Panc1 (cell line): ENCODE measurements around the gene ZNF91. TPM values are rescaled to one million over a fixed set of nuclear protein-coding genes. Genes with fewer than 3 reads are reported as not detected.
"Not testable (repeated sequence)": the region's sequence is repeated elsewhere in the genome, so short reads cannot be mapped to it uniquely, and the experiment has no call there.

Experiments used
- ATAC-seq: fragments of 200-7000 bp; cut with Tn5 transposase; 2 replicates; pipeline ENCODE4 v1.9.1; 2020; ENCODE audit warnings: mild to moderate bottlenecking, moderate library complexity
- BruUV-seq: library from RNA; stranded (reverse); fragments of 400-500 nt; replicated peaks from 2 replicates; lab custom pipeline; 2021; lab: Mats Ljungman, UMichigan
- CTCF ChIA-PET: fragments of 300-600 bp; sonication (Branson Sonifier 250); formaldehyde crosslinking; loops from one replicate; lab custom pipeline; 2022; ENCODE audit warnings: antibody characterized with exemption; lab: Charles Lee
- POLR2A ChIA-PET: fragments of 300-600 bp; sonication (Branson Sonifier 250); formaldehyde crosslinking; loops from one replicate; lab custom pipeline; 2022; ENCODE audit warnings: antibody characterized with exemption; lab: Charles Lee
- DNase-seq: peaks from one replicate; pipeline ENCODE4 v3.0.0-alpha.2; 2010; ENCODE audit warnings: low read depth, low spot score
- H3K27ac ChIP-seq: 2 replicates; pipeline ENCODE4 v1.5.1; 2011; ENCODE audit warnings: mild to moderate bottlenecking, low read length, inconsistent platforms
- H3K27me3 ChIP-seq: fragments of 200-500 bp; sonication (Bioruptor generic); 2 replicates; pipeline ENCODE4 v1.6.0; 2014; ENCODE audit warnings: low read length, inconsistent platforms; ENCODE audit not compliant: control insufficient read depth, insufficient read depth
- H3K36me3 ChIP-seq: fragments of 200-500 bp; sonication (Bioruptor generic); 2 replicates; pipeline ENCODE4 v1.5.1; 2014; ENCODE audit warnings: inconsistent platforms, mild to moderate bottlenecking, low read length, moderate library complexity; ENCODE audit not compliant: control insufficient read depth, insufficient read depth
- H3K4me1 ChIP-seq: 2 replicates; pipeline ENCODE4 v1.5.1; 2011; ENCODE audit warnings: inconsistent platforms, mild to moderate bottlenecking, low read length, moderate library complexity; ENCODE audit not compliant: control insufficient read depth, insufficient read depth
- H3K4me3 ChIP-seq, 2 experiments: 2 replicates each; pipeline ENCODE4 v1.5.1; 2011 to 2012; ENCODE audit warnings: low read depth in 2 of 2, low read length in 2 of 2, mild to moderate bottlenecking in 2 of 2, inconsistent platforms in 1 of 2, moderate library complexity in 1 of 2
- H3K9me3 ChIP-seq: fragments of 200-500 bp; sonication (Bioruptor generic); 2 replicates; pipeline ENCODE4 v1.5.1; 2014; ENCODE audit warnings: low read depth, mild to moderate bottlenecking, inconsistent platforms, low read length, moderate library complexity; ENCODE audit not compliant: control insufficient read depth, insufficient read depth
- CTCF ChIP-seq: fragments of 450-650 bp; IDR thresholded peaks from 2 replicates; pipeline ENCODE4 v1.5.1; 2017; ENCODE audit warnings: mild to moderate bottlenecking
- POLR2AphosphoS5 ChIP-seq: IDR thresholded peaks from 2 replicates; pipeline ENCODE4 v1.6.1; 2012; ENCODE audit warnings: mild to moderate bottlenecking, low read depth, low read length, moderate library complexity
- REST ChIP-seq, 2 experiments: IDR thresholded peaks; 2 replicates each; pipeline ENCODE4 v1.6.1; 2011 to 2012; ENCODE audit warnings: low read depth in 2 of 2, control low read depth in 1 of 2, low read length in 1 of 2, mild to moderate bottlenecking in 1 of 2, moderate library complexity in 1 of 2; ENCODE audit not compliant: insufficient read depth in 1 of 2
- SIN3A ChIP-seq: IDR thresholded peaks from 2 replicates; pipeline ENCODE4 v1.6.1; 2012; ENCODE audit warnings: low read depth, mild to moderate bottlenecking, low read length, moderate library complexity, borderline replicate concordance; ENCODE audit not compliant: insufficient read depth
- TCF7L2 ChIP-seq: IDR thresholded peaks from 2 replicates; pipeline ENCODE4 v1.6.1; 2011; ENCODE audit warnings: mild to moderate bottlenecking, low read depth, low read length, inconsistent platforms
- in situ Hi-C: cut with HindIII; loops from 2 replicates; pipeline ENCODE4 v1.10.0; 2016; ENCODE audit warnings: low sequenced_read_pairs, low pct_unique_long_range_greater_than_20kb
- intact Hi-C: fragments of 100-400 bp; cut with micrococcal nuclease; formaldehyde crosslinking; loops from one replicate; pipeline ENCODE4 v1.10.0; 2022; ENCODE audit not compliant: unreplicated experiment
- total RNA-seq: library from RNA; stranded (reverse); gene quantifications from one replicate; pipeline ENCODE4 v1.2.1, GENCODE V29; 2021; ENCODE audit not compliant: unreplicated experiment

Gene ZNF91
- total RNA-seq, 1 experiment from 2014 or later = 20.6 TPM

- no peak for TF ChIP-seq POLR2AphosphoS5
- TF ChIP-seq SIN3A = no peak
- TF ChIP-seq REST (IDR thresholded peaks at IDR 0.05; ENCODE audit: insufficient read depth in 1 of 2, low read depth in 2 of 2, low read length in 1 of 2) = no peak
- TF ChIP-seq TCF7L2 = no peak
- TF ChIP-seq CTCF = no peak
- DNase-seq = no peak
- BruUV-seq = no TSS peak
- no peak overlapping the region for H3K4me3 ChIP-seq
- H3K9me3 ChIP-seq = no peaks in the 10 kb centered on the region
- in situ Hi-C loops = no loop called here
- POLR2A ChIA-PET = no interaction called here
- ATAC-seq = no peak
- H3K27ac ChIP-seq = no peak overlapping the region
- intact Hi-C loops = no loop called here
- H3K36me3 ChIP-seq = no peaks in the 10 kb centered on the region
- no peaks in the 10 kb centered on the region for H3K4me1 ChIP-seq
- no peaks in the 10 kb centered on the region for H3K27me3 ChIP-seq
- CTCF ChIA-PET = no interaction called here
Observed at GRCh38 chr19:23294141-23294540, 101.1 kb downstream of the ZNF91 start.

GRCh38 chr19:23289966-23290365 is 105.3 kb downstream of the ZNF91 start:
- H3K9me3 ChIP-seq, H3K27me3 ChIP-seq, H3K27ac ChIP-seq, CTCF ChIA-PET, ATAC-seq, intact Hi-C loops, H3K4me1 ChIP-seq, POLR2A ChIA-PET, in situ Hi-C loops, H3K4me3 ChIP-seq, H3K36me3 ChIP-seq, BruUV-seq, DNase-seq: not testable (repeated sequence)

Other genes starting within 250 kb of the ZNF91 start
- 11.0 TPM for gene ZNF724, start 145.1 kb downstream of the ZNF91 start, total RNA-seq